HEK293T (cell line): ENCODE measurements around the gene PARVA.

Experiments used
- BHLHE40 ChIP-seq: fragments of 450-650 bp; IDR thresholded peaks from 2 replicates; pipeline ENCODE4 v1.6.1; 2016; ENCODE audit warnings: mild to moderate bottlenecking, moderate library complexity, borderline replicate concordance
- CTBP1 ChIP-seq: fragments of 450-650 bp; IDR thresholded peaks from 2 replicates; pipeline ENCODE4 v1.6.1; 2016; ENCODE audit warnings: borderline replicate concordance
- ELF4 ChIP-seq: fragments of 450-650 bp; IDR thresholded peaks from 2 replicates; pipeline ENCODE4 v1.6.1; 2017; ENCODE audit warnings: antibody characterized with exemption
- FOXA1 ChIP-seq: fragments of 450-650 bp; IDR thresholded peaks from 2 replicates; pipeline ENCODE4 v1.6.1; 2016; ENCODE audit warnings: mild to moderate bottlenecking
- FOXK2 ChIP-seq: fragments of 450-650 bp; IDR thresholded peaks from 2 replicates; pipeline ENCODE4 v1.6.1; 2016; ENCODE audit warnings: mild to moderate bottlenecking
- FOXM1 ChIP-seq: fragments of 450-650 bp; IDR thresholded peaks from 2 replicates; pipeline ENCODE4 v1.6.1; 2017; ENCODE audit warnings: mild to moderate bottlenecking, borderline replicate concordance
- HDGF ChIP-seq: fragments of 450-650 bp; IDR thresholded peaks from 2 replicates; pipeline ENCODE4 v1.6.1; 2017; ENCODE audit warnings: antibody characterized with exemption, borderline replicate concordance
- L3MBTL2 ChIP-seq: fragments of 450-650 bp; conservative IDR thresholded peaks from 2 replicates; pipeline ENCODE4 v1.6.1; 2016; ENCODE audit warnings: mild to moderate bottlenecking
- SP1 ChIP-seq: fragments of 450-650 bp; IDR thresholded peaks from 2 replicates; pipeline ENCODE4 v1.6.1; 2017
- SUZ12 ChIP-seq: fragments of 450-650 bp; IDR thresholded peaks from 2 replicates; pipeline ENCODE4 v1.6.1; 2016; ENCODE audit warnings: mild to moderate bottlenecking
- TARDBP ChIP-seq: fragments of 450-650 bp; IDR thresholded peaks from 2 replicates; pipeline ENCODE4 v1.6.1; 2016
- ZNF384 ChIP-seq: fragments of 450-650 bp; IDR thresholded peaks from 2 replicates; pipeline ENCODE4 v1.6.1; 2016
- TF ChIP-seq, protein P1 (sequence below): fragments of 450-650 bp; IDR thresholded peaks from 2 replicates; pipeline ENCODE4 v1.6.1; 2016

- TF ChIP-seq SP1 = no peak
- TF ChIP-seq ZNF384 = no peak
- no peak for TF ChIP-seq SUZ12
- no peak for TF ChIP-seq BHLHE40
- no peak for TF ChIP-seq CTBP1
- no peak for TF ChIP-seq ELF4
- TF ChIP-seq FOXM1 = no peak
- no peak for TF ChIP-seq FOXA1
- TF ChIP-seq FOXK2 = no peak
- TF ChIP-seq HDGF = no peak
- no peak for TF ChIP-seq L3MBTL2
- TF ChIP-seq TARDBP = no peak
- TF ChIP-seq, protein P1, sequence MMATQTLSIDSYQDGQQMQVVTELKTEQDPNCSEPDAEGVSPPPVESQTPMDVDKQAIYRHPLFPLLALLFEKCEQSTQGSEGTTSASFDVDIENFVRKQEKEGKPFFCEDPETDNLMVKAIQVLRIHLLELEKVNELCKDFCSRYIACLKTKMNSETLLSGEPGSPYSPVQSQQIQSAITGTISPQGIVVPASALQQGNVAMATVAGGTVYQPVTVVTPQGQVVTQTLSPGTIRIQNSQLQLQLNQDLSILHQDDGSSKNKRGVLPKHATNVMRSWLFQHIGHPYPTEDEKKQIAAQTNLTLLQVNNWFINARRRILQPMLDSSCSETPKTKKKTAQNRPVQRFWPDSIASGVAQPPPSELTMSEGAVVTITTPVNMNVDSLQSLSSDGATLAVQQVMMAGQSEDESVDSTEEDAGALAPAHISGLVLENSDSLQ = no peak
Measured at GRCh38 chr11:12546660-12547059, 169.3 kb downstream of the PARVA start.
